ENCODE measurements around the gene SMC6. TPM values are rescaled to one million over a fixed set of nuclear protein-coding genes. Genes with fewer than 3 reads are reported as not detected.

SMC6 gene
- polyA plus RNA-seq, 4 donors: 27.7 to 42.5 (median 40.2) TPM

- DNase-seq (ENCODE audit: low read depth in 4 of 4, low spot score in 3 of 4): no peak
Measured at GRCh38 chr2:17763641-17764333, 10.2 kb upstream of the SMC6 start.

- no peak for DNase-seq (ENCODE audit: low read depth in 4 of 4, low spot score in 3 of 4)
Measured at GRCh38 chr2:17762451-17762850, 8.8 kb upstream of the SMC6 start.

GRCh38 chr2:17759805-17760204, 6.2 kb upstream of the SMC6 start:
- no peak for DNase-seq (ENCODE audit: low read depth in 4 of 4, low spot score in 3 of 4)

- no peak for DNase-seq (ENCODE audit: low read depth in 4 of 4, low spot score in 3 of 4)
Measured at GRCh38 chr2:17758118-17758517, 4.5 kb upstream of the SMC6 start.

GRCh38 chr2:17757321-17757720, 3.7 kb upstream of the SMC6 start:
- DNase-seq (ENCODE audit: low read depth in 4 of 4, low spot score in 3 of 4): no peak

- DNase-seq (ENCODE audit: low read depth in 4 of 4, low spot score in 3 of 4): no peak
Measured at GRCh38 chr2:17756668-17757067, 3.1 kb upstream of the SMC6 start.

GRCh38 chr2:17754773-17755425, 1.3 kb upstream of the SMC6 start:
- DNase-seq (ENCODE audit: low read depth in 4 of 4, low spot score in 3 of 4): no peak

- peak in 1 of 4 donors; percentile 24 for DNase-seq (ENCODE audit: low read depth in 4 of 4, low spot score in 3 of 4)
Measured at GRCh38 chr2:17752892-17753802, 463 bp downstream of the SMC6 start.

GRCh38 chr2:17752246-17752645, 1.4 kb downstream of the SMC6 start:
- DNase-seq (ENCODE audit: low read depth in 4 of 4, low spot score in 3 of 4): no peak

GRCh38 chr2:17749753-17750438, 3.7 kb downstream of the SMC6 start:
- DNase-seq (ENCODE audit: low read depth in 4 of 4, low spot score in 3 of 4): no peak

- DNase-seq (ENCODE audit: low read depth in 4 of 4, low spot score in 3 of 4): no peak
Measured at GRCh38 chr2:17748745-17749144, 4.9 kb downstream of the SMC6 start.

- no peak for DNase-seq (ENCODE audit: low read depth in 4 of 4, low spot score in 3 of 4)
Measured at GRCh38 chr2:17747684-17748452, 5.7 kb downstream of the SMC6 start.

- no peak for DNase-seq (ENCODE audit: low read depth in 4 of 4, low spot score in 3 of 4)
Measured at GRCh38 chr2:17740203-17740602, 13.4 kb downstream of the SMC6 start.

- DNase-seq (ENCODE audit: low read depth in 4 of 4, low spot score in 3 of 4): no peak
Measured at GRCh38 chr2:17736989-17737388, 16.6 kb downstream of the SMC6 start.

- DNase-seq (ENCODE audit: low read depth in 4 of 4, low spot score in 3 of 4): no peak
Measured at GRCh38 chr2:17735864-17736263, 17.7 kb downstream of the SMC6 start.

GRCh38 chr2:17733599-17733998, 20.0 kb downstream of the SMC6 start:
- DNase-seq (ENCODE audit: low read depth in 4 of 4, low spot score in 3 of 4): no peak

- DNase-seq (ENCODE audit: low read depth in 4 of 4, low spot score in 3 of 4): no peak
Measured at GRCh38 chr2:17729880-17730279, 23.7 kb downstream of the SMC6 start.

- no peak for DNase-seq (ENCODE audit: low read depth in 4 of 4, low spot score in 3 of 4)
Measured at GRCh38 chr2:17728210-17728609, 25.4 kb downstream of the SMC6 start.

GRCh38 chr2:17719562-17720371, 33.8 kb downstream of the SMC6 start:
- no peak for DNase-seq (ENCODE audit: low read depth in 4 of 4, low spot score in 3 of 4)

All from left renal pelvis (tissue), 4 donors.